GM21786 (cell line): ENCODE results near the gene PDE3B.
"Not testable (repeated sequence)": the region's sequence is repeated elsewhere in the genome, so short reads cannot be mapped to it uniquely, and the experiment has no call there.

Experiments used
- ATAC-seq: cut with Tn5 transposase; IDR thresholded peaks from one replicate; pipeline ENCODE4 v1.9.1; 2021; ENCODE audit not compliant: unreplicated experiment

Gene PDE3B

DNA sequence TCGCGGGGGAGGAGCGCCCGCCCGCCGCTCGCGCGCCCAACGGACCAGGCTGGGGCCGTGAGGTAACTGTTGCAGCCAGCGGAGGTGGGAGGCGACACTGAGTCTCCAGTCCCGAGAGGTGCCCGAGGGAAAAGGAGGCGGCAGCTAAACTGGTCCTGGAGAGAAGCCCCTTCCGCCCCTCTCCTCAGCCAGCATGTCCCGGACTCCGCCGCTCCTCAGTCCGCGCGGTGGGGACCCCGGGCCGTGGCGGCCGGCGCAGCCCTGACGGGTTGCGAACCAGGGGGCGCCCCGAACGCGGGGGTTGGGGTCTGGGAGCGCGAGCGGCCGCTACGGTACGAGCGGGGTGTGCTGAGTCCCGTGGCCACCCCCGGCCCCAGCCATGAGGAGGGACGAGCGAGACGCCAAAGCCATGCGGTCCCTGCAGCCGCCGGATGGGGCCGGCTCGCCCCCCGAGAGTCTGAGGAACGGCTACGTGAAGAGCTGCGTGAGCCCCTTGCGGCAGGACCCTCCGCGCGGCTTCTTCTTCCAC, at the start of gene PDE3B:
TSS of gene PDE3B (plus strand) at position 108 of the 529 bp plus-strand sequence. CDS start at position 380, 272 bp downstream.
- peak; percentile 71 for ATAC-seq

DNA sequence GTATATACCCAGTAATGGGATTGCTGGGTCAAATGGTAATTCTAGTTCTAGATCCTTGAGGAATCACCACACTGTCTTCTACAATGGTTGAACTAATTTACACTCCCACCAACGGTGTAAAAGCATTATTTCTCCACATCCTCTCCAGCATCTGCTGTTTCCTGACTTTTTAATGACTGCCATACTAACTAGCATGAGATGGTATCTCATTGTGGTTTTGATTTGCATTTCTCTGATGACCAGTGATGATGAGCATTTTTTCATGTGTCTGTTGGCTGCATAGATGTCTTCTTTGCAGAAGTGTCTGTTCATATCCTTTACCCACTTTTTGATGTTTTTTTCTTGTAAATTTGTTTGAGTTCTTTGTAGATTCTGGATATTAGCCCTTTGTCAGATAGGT, 48.3 kb upstream of the PDE3B start:
- not testable (repeated sequence) for ATAC-seq

DNA sequence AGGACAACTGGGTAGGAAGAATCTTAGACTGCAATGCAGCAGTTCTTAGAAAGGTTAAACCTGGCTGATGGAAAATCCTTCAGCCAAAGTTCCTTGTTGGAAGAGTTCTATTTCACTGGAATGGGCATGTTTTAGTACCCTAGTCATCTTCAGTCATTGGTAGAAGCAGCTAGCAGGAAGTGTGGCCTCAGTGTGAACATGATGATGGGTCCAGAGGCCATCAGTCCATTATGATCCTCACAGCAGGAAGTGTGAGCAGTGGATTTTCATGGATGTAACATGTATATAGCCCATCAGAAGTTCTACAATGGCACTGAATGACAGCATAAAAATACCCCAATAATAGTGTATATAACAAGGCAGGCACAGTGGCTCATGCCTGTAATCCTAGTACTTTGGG, 35.9 kb upstream of the PDE3B start:
- ATAC-seq = no peak

DNA sequence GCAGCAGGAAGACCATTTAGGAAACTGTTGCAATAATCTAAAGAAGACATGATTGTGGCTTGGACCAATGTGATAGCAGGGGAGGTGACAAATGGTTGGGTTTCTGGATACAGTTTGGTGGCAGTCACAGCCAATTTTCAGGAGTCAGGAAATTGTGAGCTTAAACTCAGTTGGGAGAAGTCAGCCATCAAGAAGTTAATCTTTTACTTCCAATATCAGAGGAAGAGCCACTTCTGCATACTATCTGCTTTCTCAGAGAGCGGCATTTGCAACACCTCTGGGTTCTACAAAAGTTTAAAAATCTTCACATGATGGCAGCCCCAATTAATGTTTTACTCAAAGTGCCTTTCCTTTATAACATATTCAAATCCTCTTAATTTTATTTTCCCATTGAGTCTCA, 33.7 kb upstream of the PDE3B start:
- ATAC-seq = no peak

DNA sequence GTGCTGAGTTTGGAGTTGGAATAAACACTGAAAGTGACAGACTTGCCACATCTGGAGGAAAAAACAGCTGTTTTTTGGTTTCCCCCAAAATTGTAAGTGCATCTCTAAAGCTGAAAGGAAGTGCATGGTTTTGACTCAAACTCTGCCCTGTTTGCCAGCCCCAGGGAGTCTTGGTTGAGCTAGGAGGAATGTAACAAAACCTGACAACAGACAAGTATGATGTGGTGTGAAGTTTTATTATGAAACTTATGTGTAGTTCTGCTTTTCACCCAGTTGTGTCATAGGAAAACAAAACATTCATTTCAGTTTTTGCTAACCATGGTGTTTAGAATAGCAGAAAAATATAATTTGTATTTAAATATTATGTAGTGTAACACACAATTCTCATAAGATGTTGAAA, 31.7 kb upstream of the PDE3B start:
- no peak for ATAC-seq

DNA sequence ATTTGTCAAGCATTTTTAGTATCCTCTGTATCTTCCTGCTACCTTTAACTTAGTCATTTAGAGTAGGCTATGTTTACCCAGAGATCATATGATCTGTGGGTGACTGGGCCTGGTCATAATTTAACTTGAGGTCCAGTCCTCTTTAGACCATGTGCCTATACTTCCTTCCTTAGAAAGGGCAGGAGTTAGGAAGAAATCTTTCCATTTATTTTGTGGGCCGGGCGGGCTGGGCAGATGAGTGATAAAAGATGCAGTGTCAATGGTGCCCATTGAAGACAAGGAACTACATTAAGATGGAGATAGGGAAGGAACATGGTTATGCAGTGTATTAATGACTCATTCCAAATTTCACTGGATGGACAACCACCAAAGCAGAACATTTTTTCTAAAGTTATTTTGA, 30.9 kb upstream of the PDE3B start:
- no peak for ATAC-seq

DNA sequence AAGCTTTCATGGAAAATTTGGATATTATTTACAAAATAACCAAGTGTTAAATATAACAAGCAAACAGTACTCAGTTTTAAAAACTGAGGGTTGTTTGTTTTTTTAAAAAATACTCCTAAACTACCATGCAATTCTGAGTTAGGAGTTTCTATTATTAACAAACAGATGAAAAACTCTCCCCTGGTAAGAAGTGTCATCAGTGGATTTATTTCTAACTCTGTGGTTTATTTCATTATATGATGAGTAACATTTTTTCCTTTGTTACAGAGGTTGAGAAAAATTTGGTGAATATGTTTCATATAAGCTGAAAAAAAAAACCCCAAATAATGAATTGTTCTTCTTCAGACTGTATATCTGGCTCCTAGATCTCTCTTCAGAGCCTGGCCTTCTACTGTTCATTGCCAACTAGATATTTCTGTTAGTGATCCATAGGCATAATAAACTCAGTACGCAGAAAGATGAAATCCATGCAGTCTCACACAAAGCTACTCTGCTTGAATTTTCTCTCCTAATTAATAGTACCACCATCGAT, 29.4 kb upstream of the PDE3B start:
- ATAC-seq = no peak

DNA sequence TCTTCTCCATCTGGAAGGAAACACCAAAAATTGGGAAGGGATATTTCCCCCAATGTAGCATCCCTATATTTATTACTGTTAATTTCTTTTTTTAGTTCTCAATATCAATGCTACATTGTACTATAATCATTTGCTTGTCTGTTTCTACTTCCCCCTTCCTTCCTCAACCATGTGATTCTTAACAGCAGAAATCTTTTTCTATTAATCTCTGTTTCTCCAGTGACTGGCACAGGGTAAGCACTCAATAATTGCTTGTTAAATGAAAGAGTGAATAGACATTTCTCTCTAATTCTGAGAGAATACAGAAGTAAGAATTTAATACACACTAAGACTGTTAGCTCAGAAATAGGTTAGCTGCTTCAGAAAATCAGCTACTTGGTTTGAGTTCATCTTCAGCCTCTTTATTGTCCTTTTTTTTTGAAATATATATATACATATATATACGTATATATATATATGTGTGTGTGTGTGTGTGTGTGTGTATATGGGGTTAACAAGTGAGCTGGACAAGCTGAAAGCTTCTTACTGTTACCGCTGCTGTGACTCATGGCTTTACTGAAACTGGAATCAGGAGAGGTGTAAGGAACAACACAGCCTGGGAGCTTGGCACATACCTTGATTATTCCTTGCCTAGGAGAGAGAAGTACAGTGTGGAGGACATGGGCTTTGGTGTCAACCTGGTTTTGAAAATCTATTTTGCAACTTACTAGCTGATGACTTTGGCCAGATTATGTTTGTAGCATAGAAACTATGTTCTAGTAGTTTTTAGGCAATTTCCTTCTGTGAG, 26.2 kb upstream of the PDE3B start:
- no peak for ATAC-seq

DNA sequence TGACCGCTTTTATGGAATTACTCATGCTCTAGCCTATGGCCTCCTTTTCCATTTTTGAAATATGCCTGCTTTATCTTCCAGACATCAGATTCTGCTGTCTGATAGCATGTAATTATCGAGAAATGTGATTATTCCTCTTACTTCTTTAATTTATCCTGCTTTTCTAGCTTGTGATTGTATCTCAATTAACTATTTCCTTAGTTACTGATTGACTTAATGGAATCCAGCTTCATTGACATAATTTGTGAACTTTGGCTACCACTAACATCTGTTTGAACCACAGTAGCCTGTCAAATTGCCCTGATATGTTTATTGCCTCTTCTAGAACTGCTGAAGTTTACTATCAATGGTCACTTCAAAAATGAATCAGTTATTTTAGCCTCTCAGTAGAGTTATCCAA, 25.5 kb upstream of the PDE3B start:
- no peak for ATAC-seq

DNA sequence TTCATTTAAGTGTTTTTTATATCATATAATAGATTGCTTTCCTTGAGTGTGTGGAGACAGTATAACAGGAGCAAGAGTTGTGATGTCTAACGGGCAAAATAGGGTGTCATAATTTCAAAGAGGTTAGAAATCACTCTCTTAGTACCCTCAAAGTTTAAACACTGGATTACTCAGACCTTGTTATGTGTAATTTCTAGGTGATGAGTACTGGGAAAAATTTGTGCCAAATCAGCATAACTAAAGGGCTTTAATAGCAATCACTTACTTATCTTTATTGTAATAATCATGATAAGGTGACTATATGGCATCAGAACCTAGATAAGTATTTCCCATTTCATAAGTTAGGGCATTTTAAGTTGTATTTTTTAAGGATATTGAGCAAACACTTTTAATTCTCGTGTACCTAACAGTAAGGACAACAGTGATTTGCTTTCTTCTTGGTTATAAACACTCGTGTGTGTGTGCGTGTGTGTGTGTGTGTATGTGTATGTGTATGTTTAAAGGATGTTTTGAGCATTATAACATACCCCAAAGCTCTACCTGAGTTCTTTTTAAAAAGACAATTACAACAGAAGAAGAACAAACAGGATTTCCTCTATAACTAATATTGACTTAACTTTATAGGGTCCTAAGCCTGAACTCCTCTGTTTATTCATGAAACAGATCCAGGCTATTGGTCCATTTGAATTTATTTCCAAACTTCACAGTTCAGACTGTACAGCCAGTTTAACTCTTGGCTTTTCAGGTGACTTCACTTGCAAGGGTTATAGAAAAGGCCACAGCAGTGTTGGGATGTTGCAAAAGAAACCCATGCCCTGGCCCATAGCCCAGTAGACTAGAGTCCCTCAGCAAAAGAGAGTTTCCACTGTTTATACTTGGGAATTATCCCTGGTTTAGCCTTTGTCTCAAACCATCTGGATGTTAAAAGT, 23.7 kb upstream of the PDE3B start:
- ATAC-seq = no peak

DNA sequence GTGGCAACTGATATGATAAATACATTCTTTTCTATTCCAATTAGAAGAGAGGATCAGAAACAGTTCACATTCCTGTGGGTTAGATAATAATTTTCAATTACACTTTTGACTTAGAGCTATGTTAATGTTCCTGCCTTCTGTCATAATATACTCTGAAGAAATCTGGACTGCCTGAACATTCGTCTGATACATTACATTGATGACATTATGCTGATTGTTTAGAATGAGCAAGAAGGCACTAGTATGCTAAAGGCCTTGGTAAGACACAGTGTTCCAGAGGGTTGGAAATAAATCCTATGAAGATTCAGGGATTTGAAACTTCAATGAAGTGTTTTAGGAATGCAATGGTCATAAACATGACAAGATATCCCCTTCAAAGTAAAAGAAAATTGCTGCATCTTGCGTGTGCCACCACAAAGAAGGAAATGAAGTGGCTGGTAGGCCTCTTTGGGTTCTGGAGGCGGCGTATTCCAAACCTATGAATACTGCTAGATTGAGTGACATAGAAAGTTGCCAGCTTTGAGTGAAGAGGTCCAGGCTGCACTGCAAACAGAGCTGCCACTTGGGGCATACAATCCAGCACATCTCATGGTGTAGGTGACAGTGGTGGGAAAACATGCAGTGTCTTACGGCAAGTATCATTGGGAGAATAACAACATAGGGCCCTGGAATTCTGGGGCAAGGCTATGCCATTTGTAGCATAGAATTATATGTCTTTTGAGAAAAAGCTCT, 21.2 kb upstream of the PDE3B start:
- no peak for ATAC-seq

DNA sequence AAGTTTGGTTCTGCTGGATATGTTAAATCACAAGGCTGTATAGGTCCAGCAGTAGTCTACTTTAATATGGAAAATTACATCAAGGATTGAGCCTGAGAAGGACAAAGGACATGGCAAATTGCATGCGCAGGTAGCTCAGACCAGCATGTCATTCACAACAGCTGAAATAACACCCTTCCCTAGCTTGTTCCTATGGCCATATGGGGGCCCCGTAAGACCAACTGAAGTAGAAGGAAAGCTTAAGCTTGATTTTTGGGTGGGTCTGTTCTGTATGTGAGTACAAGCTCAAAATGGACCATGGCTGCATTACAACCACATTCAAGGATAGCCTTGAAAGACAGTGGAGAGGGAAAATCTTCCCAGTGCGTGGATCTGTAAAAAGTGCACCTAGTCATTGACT, 20.6 kb upstream of the PDE3B start:
- ATAC-seq = no peak

DNA sequence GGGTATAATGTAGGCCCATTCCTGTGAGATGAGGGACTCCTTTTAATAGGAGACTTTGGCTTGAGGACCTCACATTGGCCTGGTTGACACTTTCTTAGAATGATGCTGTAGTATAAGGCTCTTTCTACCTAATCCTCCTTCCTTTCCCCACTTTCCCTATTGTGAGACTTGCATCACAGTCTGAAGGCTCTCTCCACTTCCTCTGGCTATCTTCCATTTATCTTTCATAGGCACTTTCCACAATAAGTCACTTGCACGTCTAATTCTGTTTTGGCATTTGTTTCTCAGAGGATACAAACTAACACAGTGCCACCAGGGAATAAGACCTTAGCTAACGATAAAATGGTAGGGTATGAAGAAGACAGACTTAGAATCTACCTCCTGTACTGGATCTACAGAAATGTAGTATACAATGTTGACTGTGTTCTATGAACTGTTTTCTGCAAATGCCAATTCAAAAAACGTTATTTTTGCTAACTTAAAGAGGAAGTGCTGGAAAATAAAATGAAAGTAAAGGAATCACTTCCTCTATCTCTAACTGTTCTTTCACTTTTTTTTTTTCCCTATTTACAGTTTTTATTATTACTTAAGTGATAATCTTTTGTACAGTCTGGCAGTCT, 17.9 kb upstream of the PDE3B start:
- ATAC-seq = peak; percentile 53

DNA sequence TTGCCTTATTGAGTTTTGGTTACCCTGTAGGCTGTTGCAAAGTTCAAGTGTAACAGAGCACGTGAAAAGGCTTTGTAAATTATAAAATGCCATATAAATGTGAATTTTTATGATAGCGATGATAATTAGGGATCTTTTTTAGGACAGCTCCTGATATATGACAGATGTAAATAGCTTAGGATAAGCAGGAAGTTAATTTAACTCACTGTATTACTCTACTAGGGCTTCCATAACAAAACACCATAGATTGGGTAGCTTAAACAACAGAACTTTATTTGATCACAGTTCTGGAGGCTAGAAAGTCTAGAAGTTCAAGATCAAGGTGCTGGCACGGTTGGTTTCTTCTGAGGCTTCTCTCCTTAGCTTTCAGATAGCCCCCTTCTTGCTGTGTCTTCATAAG, 17.0 kb upstream of the PDE3B start:
- no peak for ATAC-seq

DNA sequence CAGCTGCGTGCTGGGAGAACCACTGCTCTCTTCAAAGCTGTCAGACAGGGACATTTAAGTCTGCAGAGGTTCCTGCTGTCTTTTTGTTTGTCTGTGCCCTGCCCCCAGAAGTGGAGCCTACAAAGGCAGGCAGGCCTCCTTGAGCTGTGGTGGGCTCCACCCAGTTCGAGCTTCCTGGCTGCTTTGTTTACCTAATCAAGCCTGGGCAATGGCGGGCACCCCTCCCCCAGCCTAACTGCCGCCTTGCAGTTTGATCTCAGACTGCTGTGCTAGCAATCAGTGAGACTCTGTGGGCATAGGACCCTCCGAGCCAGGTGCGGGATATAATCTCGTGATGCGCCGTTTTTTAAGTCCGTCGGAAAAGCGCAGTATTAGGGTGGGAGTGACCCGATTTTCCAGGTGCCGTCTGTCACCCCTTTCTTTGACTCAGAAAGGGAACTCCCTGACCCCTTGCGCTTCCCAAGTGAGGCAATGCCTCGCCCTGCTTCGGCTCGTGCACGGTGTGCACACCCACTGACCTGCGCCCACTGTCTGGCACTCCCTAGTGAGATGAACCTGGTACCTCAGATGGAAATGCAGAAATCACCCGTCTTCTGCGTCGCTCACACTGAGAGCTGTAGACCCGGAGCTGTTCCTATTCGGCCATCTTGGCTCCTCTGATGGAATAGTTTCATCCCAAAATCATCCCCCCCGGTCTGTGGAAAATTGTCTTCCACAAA, 9.9 kb upstream of the PDE3B start:
- not testable (repeated sequence) for ATAC-seq

DNA sequence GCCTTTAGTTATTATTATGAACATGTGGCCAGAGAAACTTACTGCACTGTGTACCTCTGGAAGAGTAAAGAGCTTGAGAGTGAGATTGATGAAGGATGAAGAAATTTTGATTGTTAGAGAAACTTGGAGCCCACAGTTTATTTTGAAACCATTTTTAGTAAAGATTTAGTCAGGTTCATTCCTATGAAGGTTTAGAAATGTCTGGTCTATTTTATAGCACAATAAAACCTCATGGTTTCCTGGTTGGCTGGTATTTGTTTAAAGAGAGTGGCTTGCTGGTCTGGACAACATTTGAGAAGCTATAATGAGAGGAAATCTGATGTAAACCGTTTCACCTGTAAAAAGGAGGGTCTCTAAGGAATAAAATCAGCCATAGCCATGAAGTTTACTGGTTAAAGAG, 8.8 kb upstream of the PDE3B start:
- no peak for ATAC-seq

DNA sequence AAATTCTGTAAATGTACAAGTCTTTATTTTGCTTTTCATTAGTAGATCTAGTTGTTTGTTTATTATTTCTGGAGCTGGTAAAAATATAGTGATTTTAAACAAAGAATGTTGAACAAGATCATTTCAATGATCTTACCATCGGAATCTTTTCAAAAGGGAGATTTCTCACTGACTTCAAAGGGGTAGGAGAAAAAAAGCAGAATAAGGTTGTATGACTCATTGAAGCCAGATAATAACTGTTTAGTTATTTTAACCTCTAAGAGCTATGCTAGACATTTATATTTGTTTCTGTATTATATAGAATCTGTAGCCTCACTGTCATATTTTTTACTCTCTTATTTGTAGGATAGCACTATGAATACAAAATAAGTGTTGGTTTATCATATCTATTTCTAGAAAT, 8.1 kb upstream of the PDE3B start:
- ATAC-seq = no peak

DNA sequence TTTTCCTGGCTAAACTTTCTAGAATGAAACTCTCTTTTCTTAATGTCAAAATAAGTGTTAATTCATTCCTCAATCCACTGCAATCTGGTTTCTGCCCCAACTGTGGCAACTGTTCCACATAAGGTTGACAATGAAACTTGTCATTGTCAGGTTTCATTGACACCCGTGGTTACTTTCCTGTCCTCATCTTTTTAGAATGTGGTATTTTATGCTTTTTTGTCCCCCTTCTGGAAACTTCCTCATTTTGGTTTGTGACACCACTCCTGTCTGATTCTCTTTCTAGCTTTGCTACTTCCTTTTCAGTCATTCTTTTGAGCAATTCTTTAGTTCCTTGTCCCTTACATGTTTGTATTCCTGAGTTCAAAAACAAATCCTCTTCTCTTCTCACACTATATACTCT, 7.5 kb upstream of the PDE3B start:
- peak; percentile 42 for ATAC-seq

DNA sequence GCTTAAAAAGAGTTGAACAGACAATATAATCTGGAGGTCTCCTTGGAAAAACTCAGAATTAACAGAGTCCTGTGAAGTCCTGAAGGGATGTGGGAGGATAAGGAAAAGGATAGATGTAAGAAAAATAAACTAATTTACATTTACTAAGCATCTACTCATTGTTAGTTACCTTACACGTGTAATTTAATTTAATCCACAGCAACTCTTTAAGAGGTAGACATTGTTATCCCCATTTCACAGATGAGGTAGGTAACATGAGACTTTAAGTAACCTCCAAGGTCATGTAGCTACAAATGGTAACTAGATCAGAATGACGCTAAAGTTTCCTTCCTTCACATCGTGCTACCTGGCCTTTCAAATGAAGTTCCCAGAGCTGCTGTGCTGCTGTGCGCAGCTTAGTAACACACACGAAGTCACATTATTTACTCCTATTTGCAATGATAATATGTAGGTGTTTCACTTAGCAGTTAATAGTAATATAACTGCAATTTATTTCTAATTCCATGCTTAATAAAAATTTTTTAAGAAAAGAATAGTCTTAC, 5.7 kb upstream of the PDE3B start:
- no peak for ATAC-seq

DNA sequence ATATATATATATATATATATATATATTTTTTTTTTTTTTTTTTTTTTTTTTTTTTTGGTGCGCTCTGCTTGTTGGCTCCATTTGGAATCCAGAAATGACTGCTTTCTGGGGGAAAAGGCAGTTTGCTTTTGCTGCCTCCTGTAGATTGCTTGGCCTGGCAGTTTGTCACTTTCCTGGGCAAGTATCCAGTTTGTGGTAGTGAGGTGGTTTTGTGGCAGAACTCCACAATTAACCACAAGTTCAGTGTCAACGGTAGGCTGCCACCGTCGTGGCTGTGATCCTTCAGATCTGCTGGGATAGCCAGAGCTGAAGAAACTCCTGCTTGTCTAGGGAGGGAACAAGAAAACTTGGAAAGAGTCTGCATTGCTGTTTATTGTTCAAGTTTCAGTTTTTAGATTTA, 5.0 kb upstream of the PDE3B start:
- no peak for ATAC-seq
